Psoas muscle (tissue), 8 donors: Measurements from ENCODE around the gene SLC4A1AP. TPM values are rescaled to one million over a fixed set of nuclear protein-coding genes. Genes with fewer than 3 reads are reported as not detected.
"Not testable (repeated sequence)": the region's sequence is repeated elsewhere in the genome, so short reads cannot be mapped to it uniquely, and the experiment has no call there.

Experiments used
- ATAC-seq, 4 donors: fragments of 200-7000 bp; cut with Tn5 transposase; one replicate each; pipeline ENCODE4 v1.9.1; 2020; ENCODE audit warnings: moderate library complexity in 3 of 4, mild to moderate bottlenecking in 2 of 4
- DNase-seq, 2 donors: peaks; one replicate each; pipeline ENCODE4 v3.0.0-alpha.2; 2020
- H3K27ac ChIP-seq: fragments of 200-600 bp; one replicate; pipeline ENCODE4 v1.8.0; 2022
- H3K27me3 ChIP-seq, 3 donors: fragments of 200-600 bp in 1 of 3; one replicate each; pipeline versions ENCODE4 v1.6.1 to v1.8.0; 2013 to 2022; ENCODE audit warnings: low read length in 2 of 3, mild to moderate bottlenecking in 2 of 3, moderate library complexity in 1 of 3; ENCODE audit not compliant: insufficient read depth in 3 of 3
- H3K36me3 ChIP-seq, 2 donors: fragments of 200-600 bp in 1 of 2; one replicate each; pipeline versions ENCODE4 v1.6.1 to v1.8.0; 2013 to 2022; ENCODE audit warnings: low read depth in 1 of 2, mild to moderate bottlenecking in 1 of 2, moderate library complexity in 1 of 2; ENCODE audit not compliant: insufficient read depth in 1 of 2
- H3K4me1 ChIP-seq: fragments of 200-600 bp; one replicate; pipeline ENCODE4 v1.8.0; 2022
- H3K4me3 ChIP-seq: fragments of 200-600 bp; one replicate; pipeline ENCODE4 v1.8.0; 2022; ENCODE audit warnings: mild to moderate bottlenecking
- H3K9me3 ChIP-seq: fragments of 200-600 bp; one replicate; pipeline ENCODE4 v1.8.0; 2022
- WGBS, 3 donors: extraction: QIAGEN DNeasy Blood & Tissue Kit; methylation state at CpG; one replicate each; pipeline versions ENCODE4 v1.1.6 to v1.1.7; 2013; 5-methylcytosine and 5-hydroxymethylcytosine counted together
- intact Hi-C, 2 donors: fragments of 100-400 bp; cut with DNase I; formaldehyde crosslinking; loops; one replicate each; pipeline versions ENCODE4 v1.11.0 to v1.14.2; 2022
- polyA plus RNA-seq, 3 donors: library from polyadenylated mRNA; stranded (reverse); fragments of 200-250 nt; gene quantifications; one replicate each; pipeline ENCODE4 v1.2.3, GENCODE V29; 2013
- total RNA-seq, 4 donors: library from RNA; stranded (reverse); fragmentation: NEBNext Ultra II Directional in 2 of 4; extraction: Animal tissue kit (Norgen Biotek cat#: 25700) in 2 of 4; gene quantifications; one replicate each; pipeline versions ENCODE4 v1.2.1 to v1.2.4, GENCODE V29; 2021 to 2023
- TF ChIP-seq, protein P1 (sequence below): fragments of 200-600 bp; IDR thresholded peaks from one replicate; pipeline ENCODE4 v1.8.0; 2022; ENCODE audit warnings: antibody characterized with exemption
- donor health status: healthy with polysubstance abuse.
- donor health status: DM: no; HTN: no; CAD: no; lungs with moderate emphysema.
- donor health status: Bipolar disorder and iron deficiency.
- donor health status: healthy.
- donor health status: DM: yes; HTN: yes; CAD: no.
- donor health status: DM: no; HTN: no; CAD: no.
- donor health status: DM: no; HTN: no; CAD: no.
- donor health status: DM: yes; HTN: yes; CAD: no.

Gene SLC4A1AP
- total and polyA plus RNA-seq, 7 donors = 20.5 to 44.8 (median 26.7) TPM

DNA sequence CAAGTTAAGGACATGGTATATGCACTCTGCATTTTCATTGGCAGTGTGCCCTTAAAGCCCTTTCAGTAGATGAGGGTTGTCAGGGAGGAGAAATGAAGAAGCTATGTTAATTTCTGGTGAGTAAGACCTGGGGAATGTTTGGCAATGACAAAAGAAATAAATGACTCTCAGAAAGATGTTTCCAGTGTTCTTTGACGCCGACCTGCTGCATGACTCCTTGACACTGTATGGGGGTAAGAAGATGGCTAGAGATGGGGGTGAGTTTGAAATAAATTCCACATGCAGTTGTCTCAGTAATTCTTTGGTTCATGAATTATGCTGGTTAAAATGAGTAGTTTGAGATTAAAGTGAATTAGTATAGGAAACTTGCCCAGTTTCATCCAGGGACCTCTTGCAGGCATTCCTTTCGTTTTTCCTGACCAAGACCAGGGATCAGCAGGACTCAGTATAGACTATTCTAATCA lies 40.7 kb upstream of the SLC4A1AP start:
- H3K9me3 ChIP-seq = no peaks in the 10 kb centered on the region
- TF ChIP-seq, protein P1, sequence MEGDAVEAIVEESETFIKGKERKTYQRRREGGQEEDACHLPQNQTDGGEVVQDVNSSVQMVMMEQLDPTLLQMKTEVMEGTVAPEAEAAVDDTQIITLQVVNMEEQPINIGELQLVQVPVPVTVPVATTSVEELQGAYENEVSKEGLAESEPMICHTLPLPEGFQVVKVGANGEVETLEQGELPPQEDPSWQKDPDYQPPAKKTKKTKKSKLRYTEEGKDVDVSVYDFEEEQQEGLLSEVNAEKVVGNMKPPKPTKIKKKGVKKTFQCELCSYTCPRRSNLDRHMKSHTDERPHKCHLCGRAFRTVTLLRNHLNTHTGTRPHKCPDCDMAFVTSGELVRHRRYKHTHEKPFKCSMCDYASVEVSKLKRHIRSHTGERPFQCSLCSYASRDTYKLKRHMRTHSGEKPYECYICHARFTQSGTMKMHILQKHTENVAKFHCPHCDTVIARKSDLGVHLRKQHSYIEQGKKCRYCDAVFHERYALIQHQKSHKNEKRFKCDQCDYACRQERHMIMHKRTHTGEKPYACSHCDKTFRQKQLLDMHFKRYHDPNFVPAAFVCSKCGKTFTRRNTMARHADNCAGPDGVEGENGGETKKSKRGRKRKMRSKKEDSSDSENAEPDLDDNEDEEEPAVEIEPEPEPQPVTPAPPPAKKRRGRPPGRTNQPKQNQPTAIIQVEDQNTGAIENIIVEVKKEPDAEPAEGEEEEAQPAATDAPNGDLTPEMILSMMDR = no peak
- H3K27ac ChIP-seq = no peak overlapping the region
- H3K4me3 ChIP-seq = no peak overlapping the region
- peaks cover 3 to 62% of the 10 kb centered on the region in 2 donors for H3K36me3 ChIP-seq
- 84 to 91% (median 90%) methylated on average over 3 of the region's 3 CpGs for WGBS, 3 donors
- no peaks in the 10 kb centered on the region for H3K27me3 ChIP-seq
- DNase-seq (no peak), ATAC-seq (no peak)
- peaks cover 3% of the 10 kb centered on the region for H3K4me1 ChIP-seq
- intact Hi-C loops = loop anchor here in 1 of 2 donors (10.0 kb wide), 1 partner anchor 128 kb away; the partner anchor contains the start of genes FNDC4 and GCKR

DNA sequence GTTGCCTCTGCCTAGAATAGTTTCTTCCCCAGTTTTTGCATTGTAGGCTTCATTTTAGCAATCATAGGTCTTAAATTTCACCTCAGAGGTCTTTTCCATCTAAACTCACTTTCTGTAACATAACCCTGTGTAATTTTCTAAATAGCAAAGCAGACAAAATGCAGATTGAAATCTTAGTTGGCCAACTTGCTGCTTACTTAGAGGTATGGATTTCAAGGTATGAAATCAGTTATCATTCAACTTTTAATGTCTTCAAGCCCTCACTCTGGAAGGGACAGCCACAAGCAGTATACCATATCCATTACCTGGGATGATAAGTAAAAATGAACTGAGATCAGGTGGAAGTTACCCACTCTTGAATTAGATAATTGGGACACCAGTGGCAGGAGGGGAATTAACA lies 38.7 kb upstream of the SLC4A1AP start:
- Histone ChIP-seq H3K27me3 (no peaks in the 10 kb centered on the region), H3K4me3 (no peak overlapping the region), H3K4me1 (peaks cover 7% of the 10 kb centered on the region), H3K27ac (no peak overlapping the region), H3K9me3 (no peaks in the 10 kb centered on the region), H3K36me3 (peaks cover 3 to 45% of the 10 kb centered on the region in 2 donors)
- ATAC-seq (no peak), DNase-seq (no peak)
- TF ChIP-seq, protein P1 = no peak
- intact Hi-C loops = loop anchor here (5.0 to 10.0 kb wide), 3 partner anchors 37 to 133 kb away; partner anchors contain the start of genes FNDC4 (in 1 of the 2), GCKR (in 1 of the 2), SLC4A1AP (in 1 of the 2) and SUPT7L (in 1 of the 2)

DNA sequence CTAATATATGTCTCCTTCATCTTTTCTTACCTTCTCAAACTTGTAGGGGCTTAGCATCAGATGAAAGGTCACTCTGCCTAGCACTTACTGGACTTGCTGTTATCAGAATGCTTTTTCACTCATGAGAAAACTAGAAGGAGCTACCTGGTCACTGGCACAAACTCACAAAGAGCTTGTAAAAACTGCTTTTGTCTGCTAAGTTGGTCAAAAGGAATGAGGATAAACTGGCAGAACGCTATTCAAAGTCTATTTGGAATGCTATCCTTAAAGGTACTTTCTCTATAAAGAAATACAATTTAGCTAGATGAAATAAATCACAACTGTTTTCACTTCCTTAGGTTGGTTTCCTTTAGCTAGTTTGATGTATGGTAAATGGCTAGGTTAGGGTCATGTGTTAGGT lies 37.4 kb upstream of the SLC4A1AP start:
- intact Hi-C loops = loop anchor here (5.0 to 10.0 kb wide), 3 partner anchors 36 to 134 kb away; partner anchors contain the start of genes FNDC4 (in 1 of the 2), GCKR (in 1 of the 2), SLC4A1AP (in 1 of the 2) and SUPT7L (in 1 of the 2)
- not testable (repeated sequence) for H3K4me3 ChIP-seq, H3K27me3 ChIP-seq, H3K9me3 ChIP-seq, H3K4me1 ChIP-seq, ATAC-seq, H3K27ac ChIP-seq, DNase-seq
- 85 to 89% (median 89%) methylated on average over 1 of the region's 1 CpG for WGBS, 3 donors
- peaks cover 5 to 46% of the 10 kb centered on the region in 2 donors for H3K36me3 ChIP-seq

DNA sequence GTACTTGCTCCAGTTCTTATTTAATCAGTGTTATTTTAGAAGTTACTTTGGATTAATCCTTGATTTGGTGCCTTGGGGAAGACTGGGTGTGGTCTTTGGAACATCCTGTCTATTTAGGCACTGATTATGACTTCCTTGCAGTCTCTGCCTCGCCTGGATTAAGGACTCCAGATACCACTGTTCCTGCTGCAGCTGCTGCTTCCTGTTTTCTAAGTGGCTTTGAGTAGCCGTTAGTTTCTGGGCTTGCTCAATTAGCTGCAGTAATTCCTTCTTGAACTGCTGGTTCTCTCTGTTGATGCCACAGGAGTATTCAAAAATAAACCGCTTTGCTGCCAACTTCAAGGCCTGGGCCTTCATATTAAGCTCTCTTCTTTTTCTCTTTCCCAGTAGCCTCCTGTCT lies 36.8 kb upstream of the SLC4A1AP start:
- not testable (repeated sequence) for DNase-seq, H3K4me1 ChIP-seq, H3K27ac ChIP-seq, ATAC-seq, H3K4me3 ChIP-seq, H3K9me3 ChIP-seq, H3K27me3 ChIP-seq
- intact Hi-C loops = loop anchor here (5.0 to 10.0 kb wide), 3 partner anchors 35 to 135 kb away; partner anchors contain the start of genes FNDC4 (in 1 of the 2), GCKR (in 1 of the 2), SLC4A1AP (in 1 of the 2) and SUPT7L (in 1 of the 2)
- WGBS, 3 donors = 50 to 68% (median 57%) methylated on average over 3 of the region's 3 CpGs
- H3K36me3 ChIP-seq = peaks cover 2 to 46% of the 10 kb centered on the region in 2 donors

DNA sequence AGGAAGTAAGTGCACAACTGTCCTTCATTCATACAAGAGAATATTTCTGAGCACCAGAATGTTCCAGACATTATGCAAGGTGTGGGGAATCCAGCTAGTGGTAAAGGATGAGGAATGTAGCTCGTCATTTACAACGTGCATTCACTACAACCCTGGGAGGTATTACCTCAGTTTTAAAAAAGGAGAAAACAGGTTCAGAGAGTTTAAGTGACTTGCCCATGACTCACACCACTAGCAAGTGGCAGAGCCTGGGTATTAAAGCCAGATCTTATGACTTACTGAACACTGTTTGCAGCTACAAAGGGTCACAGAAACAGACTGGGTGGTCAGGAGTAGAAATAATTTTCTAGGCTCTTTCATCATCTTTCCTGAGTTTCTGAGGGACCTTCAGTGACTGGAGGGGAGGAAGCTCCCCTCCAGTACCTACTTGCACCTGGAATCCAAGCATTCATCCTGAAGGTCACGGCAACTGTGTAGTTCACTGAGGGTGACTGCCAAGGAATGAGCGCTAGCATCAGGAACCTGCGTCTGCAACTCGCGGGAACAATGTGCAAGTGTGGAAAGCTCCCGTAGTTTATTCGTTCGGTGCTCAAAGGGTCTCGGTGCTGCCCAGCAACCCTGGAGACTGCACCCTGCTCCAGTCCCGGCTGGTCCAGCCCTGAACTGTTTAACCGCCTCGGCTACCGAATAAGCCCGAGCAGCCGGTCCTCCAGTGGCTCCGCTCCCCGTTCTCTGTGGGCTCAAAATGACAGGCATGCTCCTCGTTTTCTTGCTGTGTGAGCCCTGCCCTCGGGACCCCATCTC lies 35.5 kb upstream of the SLC4A1AP start:
- Histone ChIP-seq H3K9me3 (no peaks in the 10 kb centered on the region), H3K36me3 (peaks cover 2 to 46% of the 10 kb centered on the region in 2 donors), H3K27me3 (no peaks in the 10 kb centered on the region), H3K4me1 (peaks cover 9% of the 10 kb centered on the region), H3K4me3 (peak overlapping the region; percentile 79), H3K27ac (peak overlapping the region; percentile 76)
- ATAC-seq (peak; percentile 64 to 76 (median 67)), DNase-seq (no peak)
- TF ChIP-seq, protein P1 = no peak
- WGBS, 3 donors = 3 to 4% (median 3%) methylated on average over 20 to 21 of the region's 21 CpGs
- intact Hi-C loops = loop anchor here (5.0 to 10.0 kb wide), 3 partner anchors 34 to 136 kb away; partner anchors contain the start of genes FNDC4 (in 1 of the 2), GCKR (in 1 of the 2), SLC4A1AP (in 1 of the 2) and SUPT7L (in 1 of the 2)
